SJCRH30 (cell line): ENCODE results near the gene NLRP10. TPM values are rescaled to one million over a fixed set of nuclear protein-coding genes. Genes with fewer than 3 reads are reported as not detected.

Source experiments
- DNase-seq, 2 experiments: peaks; one replicate each; pipeline ENCODE4 v3.0.0-alpha.2; 2015 to 2020
- H3K27ac ChIP-seq: fragments of 250-450 bp; sonication (Bioruptor Pico); 2 replicates; pipeline ENCODE4 v1.5.1; 2020; ENCODE audit warnings: mild to moderate bottlenecking, moderate library complexity
- H3K27me3 ChIP-seq: fragments of 250-450 bp; sonication (Bioruptor Pico); 2 replicates; pipeline ENCODE4 v1.5.1; 2020; ENCODE audit warnings: mild to moderate bottlenecking, moderate library complexity
- H3K36me3 ChIP-seq: fragments of 250-450 bp; sonication (Bioruptor Pico); 2 replicates; pipeline ENCODE4 v1.5.1; 2020; ENCODE audit warnings: mild to moderate bottlenecking, moderate library complexity
- H3K4me1 ChIP-seq: fragments of 250-450 bp; sonication (Bioruptor Pico); 2 replicates; pipeline ENCODE4 v1.5.1; 2020; ENCODE audit warnings: mild to moderate bottlenecking, moderate library complexity
- H3K4me3 ChIP-seq: fragments of 250-450 bp; sonication (Bioruptor Pico); 2 replicates; pipeline ENCODE4 v1.5.1; 2020; ENCODE audit warnings: mild to moderate bottlenecking, moderate library complexity
- H3K9me3 ChIP-seq: fragments of 250-450 bp; sonication (Bioruptor Pico); replicated peaks from 2 replicates; pipeline ENCODE4 v1.5.1; 2020; ENCODE audit warnings: mild to moderate bottlenecking, moderate library complexity
- total RNA-seq: library from RNA; depleted of rRNA; stranded (reverse); fragments of >200 nt; shearing (Covaris generic); gene quantifications from 2 replicates; pipeline ENCODE4 v1.2.3, GENCODE V29; 2014

The NLRP10 gene
- total RNA-seq, 1 experiment from 2014 or later: not detected

- Histone ChIP-seq H3K36me3 (peaks cover 27% of the 10 kb centered on the region), H3K9me3 (no peaks in the 10 kb centered on the region), H3K27me3 (no peaks in the 10 kb centered on the region), H3K4me1 (0 out of 2 replicates have a peak, but pooled peaks cover 2% of the 10 kb centered on the region), H3K4me3 (peak within 1 kb of the TSS; percentile 88), H3K27ac (peak within 1 kb of the TSS; percentile 65)
- peak; percentile 95 to 99 for DNase-seq
Observed at GRCh38 chr11:7986768-7987559, 21.7 kb upstream of the NLRP10 start, which contains the start of gene EIF3F. Gene EIF3F, plus strand, starts transcription at chr11:7987337. Its CDS starts 16 bp downstream, at chr11:7987353.

GRCh38 chr11:7983832-7984590, 18.8 kb upstream of the NLRP10 start:
- Histone ChIP-seq H3K4me1 (0 out of 2 replicates have a peak, but pooled peaks cover 2% of the 10 kb centered on the region), H3K27me3 (no peaks in the 10 kb centered on the region), H3K9me3 (no peaks in the 10 kb centered on the region), H3K4me3 (no peak overlapping the region), H3K36me3 (peaks cover 8% of the 10 kb centered on the region), H3K27ac (no peak overlapping the region)
- DNase-seq: no peak

DNA sequence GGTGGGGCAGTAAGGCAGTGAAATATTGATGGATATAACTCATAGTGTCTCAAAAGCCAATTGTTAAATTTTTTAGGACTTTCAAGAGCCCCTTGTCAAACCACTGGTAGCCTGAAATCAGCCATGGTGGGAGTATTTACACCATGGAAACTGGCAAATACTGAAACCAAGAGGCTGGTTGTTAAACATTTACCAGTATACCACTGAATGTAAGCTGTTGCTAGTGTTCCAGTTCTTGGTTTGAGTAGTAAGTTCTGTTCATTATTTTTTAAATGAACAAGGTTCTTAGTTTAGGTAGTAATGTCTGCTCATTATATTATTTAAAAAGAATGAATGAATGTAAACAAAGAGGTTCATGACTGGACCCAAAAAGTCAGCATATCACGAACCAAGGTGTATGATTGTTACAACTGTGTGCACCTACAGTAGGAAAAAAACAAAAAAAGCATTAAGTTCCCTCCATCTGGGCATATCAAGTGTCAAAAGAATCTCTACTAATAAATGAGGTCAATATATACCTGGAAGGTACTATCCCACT, 17.4 kb upstream of the NLRP10 start:
- no peaks in the 10 kb centered on the region for H3K36me3 ChIP-seq
- H3K4me3 ChIP-seq: no peak overlapping the region
- DNase-seq: no peak
- H3K27ac ChIP-seq: no peak overlapping the region
- no peaks in the 10 kb centered on the region for H3K27me3 ChIP-seq
- H3K9me3 ChIP-seq: no peaks in the 10 kb centered on the region
- H3K4me1 ChIP-seq: peaks cover 5% of the 10 kb centered on the region; the same call in 1 of the 2 replicates

- no peak overlapping the region for H3K27ac ChIP-seq
- H3K4me3 ChIP-seq: no peak overlapping the region
- DNase-seq: no peak
- H3K27me3 ChIP-seq: no peaks in the 10 kb centered on the region
- no peaks in the 10 kb centered on the region for H3K36me3 ChIP-seq
- peaks cover 9% of the 10 kb centered on the region; the same call in 1 of the 2 replicates for H3K4me1 ChIP-seq
- no peaks in the 10 kb centered on the region for H3K9me3 ChIP-seq
Observed at GRCh38 chr11:7981619-7982157, 16.4 kb upstream of the NLRP10 start.

- H3K4me3 ChIP-seq: no peak overlapping the region
- H3K4me1 ChIP-seq: peaks cover 9% of the 10 kb centered on the region; the same call in 1 of the 2 replicates
- H3K9me3 ChIP-seq: no peaks in the 10 kb centered on the region
- no peak overlapping the region; the same call in 1 of the 2 replicates for H3K27ac ChIP-seq
- H3K27me3 ChIP-seq: no peaks in the 10 kb centered on the region
- H3K36me3 ChIP-seq: no peaks in the 10 kb centered on the region
- DNase-seq: peak in 1 of 2 experiments; percentile 11
Observed at GRCh38 chr11:7977232-7977917, 12.1 kb upstream of the NLRP10 start.

DNA sequence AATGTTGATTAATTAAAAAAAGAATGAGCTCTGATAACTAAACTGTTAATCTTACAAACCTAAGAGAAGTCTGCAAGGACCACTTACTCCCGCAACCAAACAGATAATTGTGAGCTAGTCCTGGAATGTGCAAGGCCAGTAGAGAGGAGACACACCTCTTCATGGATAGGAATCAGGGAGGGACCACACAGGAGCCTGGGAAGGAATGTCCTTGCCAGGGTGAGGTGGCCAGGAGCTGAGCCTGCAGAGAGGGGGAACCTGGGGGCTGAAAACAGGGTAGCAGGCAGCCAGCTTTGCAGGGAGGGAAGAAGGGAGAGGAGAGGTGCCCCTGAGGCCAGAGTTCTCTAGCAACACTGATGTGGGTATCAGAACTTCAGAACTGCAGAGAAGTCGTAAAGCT, 9.4 kb upstream of the NLRP10 start:
- H3K4me1 ChIP-seq: peaks cover 14% of the 10 kb centered on the region; the same call in 1 of the 2 replicates
- no peaks in the 10 kb centered on the region for H3K27me3 ChIP-seq
- no peak for DNase-seq
- no peak overlapping the region for H3K27ac ChIP-seq
- no peaks in the 10 kb centered on the region; the same call in 1 of the 2 replicates for H3K9me3 ChIP-seq
- no peaks in the 10 kb centered on the region for H3K36me3 ChIP-seq
- no peak overlapping the region for H3K4me3 ChIP-seq

DNA sequence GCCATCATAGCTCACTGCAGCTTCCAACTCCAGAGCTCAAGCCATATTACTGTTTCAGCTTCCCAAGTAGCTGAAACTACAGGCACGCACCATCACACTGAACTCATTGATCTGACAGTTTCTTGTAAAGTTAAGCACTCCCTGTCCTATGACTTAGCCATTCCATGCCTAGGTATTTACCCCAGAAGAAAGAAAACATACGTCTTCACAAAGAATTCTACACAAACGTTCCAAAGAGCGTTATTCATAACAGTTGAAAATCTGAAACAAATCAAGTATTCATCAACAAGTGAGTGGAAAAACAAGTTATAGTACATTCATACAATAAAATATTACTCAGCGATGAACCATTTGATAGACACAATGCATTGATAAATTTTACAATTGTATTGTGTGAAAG, 7.8 kb upstream of the NLRP10 start:
- Histone ChIP-seq H3K4me1 (peaks cover 21% of the 10 kb centered on the region; the same call in 1 of the 2 replicates), H3K27ac (no peak overlapping the region), H3K9me3 (no peaks in the 10 kb centered on the region; the same call in 1 of the 2 replicates), H3K36me3 (no peaks in the 10 kb centered on the region), H3K4me3 (no peak overlapping the region), H3K27me3 (no peaks in the 10 kb centered on the region)
- DNase-seq: no peak

GRCh38 chr11:7971846-7972245, 6.6 kb upstream of the NLRP10 start:
- Histone ChIP-seq H3K9me3 (no peaks in the 10 kb centered on the region; the same call in 1 of the 2 replicates), H3K27ac (no peak overlapping the region), H3K4me1 (peaks cover 13% of the 10 kb centered on the region; the same call in 1 of the 2 replicates), H3K4me3 (no peak overlapping the region), H3K36me3 (no peaks in the 10 kb centered on the region), H3K27me3 (no peaks in the 10 kb centered on the region)
- DNase-seq: no peak

- Histone ChIP-seq H3K36me3 (no peaks in the 10 kb centered on the region), H3K27me3 (no peaks in the 10 kb centered on the region), H3K27ac (no peak overlapping the region), H3K9me3 (no peaks in the 10 kb centered on the region; the same call in 1 of the 2 replicates), H3K4me3 (no peak overlapping the region), H3K4me1 (peaks cover 13% of the 10 kb centered on the region; the same call in 1 of the 2 replicates)
- DNase-seq: peak; percentile 11 to 17
Observed at GRCh38 chr11:7969756-7970646, 4.8 kb upstream of the NLRP10 start.

DNA sequence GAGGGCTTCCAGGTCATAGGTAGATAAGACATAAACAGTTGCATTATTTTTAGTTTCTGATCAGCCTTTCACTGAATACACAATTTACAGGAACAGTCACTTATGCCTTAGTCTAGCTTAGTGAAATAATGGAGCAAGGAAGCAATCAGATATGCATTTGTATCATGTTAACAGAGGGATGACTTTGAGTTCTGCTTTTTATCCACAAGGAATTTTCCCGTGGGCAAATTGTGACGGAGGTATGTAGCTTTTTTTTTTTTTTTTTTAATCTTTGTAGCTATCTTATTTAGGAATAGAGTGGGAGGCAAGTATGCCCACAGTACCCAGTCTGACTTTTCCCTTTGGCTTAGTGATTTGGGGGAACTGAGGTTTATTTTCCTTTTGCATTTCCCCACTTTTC, 3.4 kb upstream of the NLRP10 start:
- Histone ChIP-seq H3K27ac (no peak overlapping the region), H3K4me1 (peaks cover 13% of the 10 kb centered on the region; the same call in 1 of the 2 replicates), H3K4me3 (no peak overlapping the region), H3K9me3 (no peaks in the 10 kb centered on the region; the same call in 1 of the 2 replicates), H3K36me3 (no peaks in the 10 kb centered on the region), H3K27me3 (no peaks in the 10 kb centered on the region)
- DNase-seq: no peak

DNA sequence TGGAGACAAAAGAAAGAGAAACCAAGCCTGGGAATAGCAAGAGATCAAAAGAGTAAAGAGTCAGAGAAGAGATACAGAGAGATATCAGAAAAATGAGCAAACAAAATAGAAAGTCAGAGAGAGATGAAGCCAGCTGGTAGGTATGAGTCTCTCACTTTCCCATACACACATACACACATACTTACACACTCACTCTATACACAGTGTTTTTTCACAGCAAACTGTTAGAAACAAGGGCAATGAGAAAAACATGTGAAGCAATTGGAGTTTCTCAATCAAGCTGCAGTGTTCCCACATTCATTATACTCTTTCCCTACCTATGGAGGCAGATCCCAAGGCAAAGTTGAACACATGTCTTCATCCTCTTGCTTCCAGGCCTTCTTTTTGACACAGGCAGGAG, 2.6 kb upstream of the NLRP10 start:
- Histone ChIP-seq H3K9me3 (no peaks in the 10 kb centered on the region; the same call in 1 of the 2 replicates), H3K4me1 (peaks cover 13% of the 10 kb centered on the region; the same call in 1 of the 2 replicates), H3K36me3 (no peaks in the 10 kb centered on the region), H3K27ac (no peak overlapping the region), H3K4me3 (no peak overlapping the region), H3K27me3 (no peaks in the 10 kb centered on the region)
- DNase-seq: no peak

DNA sequence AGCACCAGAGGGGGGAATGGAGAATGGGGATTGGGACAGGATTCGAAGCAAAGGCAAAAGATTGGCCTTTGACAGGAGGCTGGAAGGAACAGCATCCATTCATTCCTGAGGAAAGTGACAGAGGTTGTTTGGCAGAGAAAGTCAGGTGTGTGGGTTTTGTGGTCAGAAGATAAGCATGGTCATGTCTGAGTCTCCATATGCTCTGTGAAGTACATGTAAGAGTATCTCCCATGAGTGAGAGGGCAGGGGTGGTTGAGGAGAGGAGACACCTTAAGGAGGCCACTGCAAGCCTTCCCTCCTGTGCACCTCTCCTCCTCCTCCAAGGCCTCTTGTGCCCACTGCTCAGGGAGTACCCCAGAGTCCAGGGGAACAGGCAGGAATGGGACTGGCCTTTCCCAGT, 1.9 kb upstream of the NLRP10 start:
- H3K27ac ChIP-seq: no peak overlapping the region

DNA sequence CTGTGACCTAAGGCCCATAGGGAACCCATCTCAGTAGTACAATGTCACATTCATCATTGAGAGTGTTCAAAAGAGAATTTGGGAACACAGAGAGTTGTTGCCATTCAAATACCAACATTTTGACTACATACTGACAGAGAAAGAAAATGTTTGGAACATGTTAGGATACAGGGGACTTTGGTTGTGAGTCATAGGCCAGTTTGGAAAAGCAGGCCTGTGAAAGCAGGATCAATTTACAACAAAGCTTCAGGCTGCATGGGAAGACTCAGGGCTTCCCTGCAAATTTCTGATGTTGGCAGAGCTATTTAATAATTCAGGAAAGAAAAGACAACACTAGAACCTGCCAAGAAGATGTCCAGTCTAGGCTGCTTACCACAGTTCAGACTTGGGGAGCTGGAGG, 374 bp downstream of the NLRP10 start:
- Histone ChIP-seq H3K4me3 (no peak overlapping the region), H3K27ac (no peak overlapping the region), H3K9me3 (no peaks in the 10 kb centered on the region), H3K36me3 (no peaks in the 10 kb centered on the region), H3K27me3 (no peaks in the 10 kb centered on the region), H3K4me1 (peaks cover 10% of the 10 kb centered on the region; the same call in 1 of the 2 replicates)
- no peak for DNase-seq

More for the DNA sequence above, 1.9 kb upstream of the NLRP10 start:
- Histone ChIP-seq H3K9me3 (no peaks in the 10 kb centered on the region; the same call in 1 of the 2 replicates), H3K36me3 (no peaks in the 10 kb centered on the region), H3K4me1 (peaks cover 13% of the 10 kb centered on the region; the same call in 1 of the 2 replicates), H3K4me3 (no peak overlapping the region), H3K27me3 (no peaks in the 10 kb centered on the region)
- DNase-seq: no peak
